Progenitor cell of endocrine pancreas (in vitro differentiated cells): ENCODE data around the gene CTNNB1. TPM values are rescaled to one million over a fixed set of nuclear protein-coding genes. Genes with fewer than 3 reads are reported as not detected.

ENCODE experiments used
- DNase-seq: peaks from one replicate; pipeline ENCODE4 v3.0.0; 2021; ENCODE audit warnings: low spot score; ENCODE audit not compliant: unreplicated experiment
- H3K27ac Mint-ChIP-seq: 2 replicates; pipeline ENCODE4 v1.8.0; 2021; ENCODE audit warnings: mild to moderate bottlenecking, moderate library complexity, mixed read lengths
- H3K27me3 Mint-ChIP-seq: 2 replicates; pipeline ENCODE4 v1.8.0; 2021; ENCODE audit warnings: mixed read lengths
- H3K36me3 Mint-ChIP-seq: 2 replicates; pipeline ENCODE4 v1.8.0; 2022; ENCODE audit warnings: mixed read lengths; ENCODE audit not compliant: insufficient read depth
- H3K4me1 Mint-ChIP-seq: 2 replicates; pipeline ENCODE4 v1.8.0; 2021; ENCODE audit warnings: low read depth, mixed read lengths
- H3K4me3 Mint-ChIP-seq: 2 replicates; pipeline ENCODE4 v1.8.0; 2021; ENCODE audit warnings: low read depth, mild to moderate bottlenecking, moderate library complexity, mixed read lengths
- H3K9me3 Mint-ChIP-seq: 2 replicates; pipeline ENCODE4 v1.8.0; 2021; ENCODE audit warnings: low read depth, mixed read lengths
- CTCF ChIP-seq: fragments of 200-600 bp; sonication (generic); IDR thresholded peaks from one replicate; pipeline ENCODE4 v1.5.0; 2021; ENCODE audit warnings: antibody characterized with exemption, mild to moderate bottlenecking; ENCODE audit not compliant: unreplicated experiment
- total RNA-seq: library from RNA; stranded (reverse); gene quantifications from 2 replicates; pipeline ENCODE4 v1.2.1, GENCODE V29; 2021

The CTNNB1 gene
- total RNA-seq, 1 donor from 2014 or later = 504 TPM

- no peak for TF ChIP-seq CTCF
- Mint-ChIP-seq H3K4me1 (peaks cover 5% of the 10 kb centered on the region), H3K27ac (no peak overlapping the region), H3K36me3 (no peaks in the 10 kb centered on the region), H3K27me3 (peaks cover 3% of the 10 kb centered on the region), H3K9me3 (no peaks in the 10 kb centered on the region), H3K4me3 (no peak overlapping the region)
- no peak for DNase-seq
These were observed 18.9 kb upstream of the CTNNB1 start for GRCh38 chr3:41180396-41180795.

GRCh38 chr3:41182504-41183059, 16.7 kb upstream of the CTNNB1 start:
- no peak for DNase-seq
- no peak overlapping the region for H3K4me3 Mint-ChIP-seq
- no peak overlapping the region for H3K27ac Mint-ChIP-seq
- H3K36me3 Mint-ChIP-seq = no peaks in the 10 kb centered on the region
- H3K27me3 Mint-ChIP-seq = peaks cover 3% of the 10 kb centered on the region
- H3K9me3 Mint-ChIP-seq = no peaks in the 10 kb centered on the region
- no peak for TF ChIP-seq CTCF
- peaks cover 3% of the 10 kb centered on the region for H3K4me1 Mint-ChIP-seq

GRCh38 chr3:41184394-41184793, 14.9 kb upstream of the CTNNB1 start:
- Mint-ChIP-seq H3K4me3 (no peak overlapping the region), H3K36me3 (no peaks in the 10 kb centered on the region), H3K27ac (no peak overlapping the region), H3K9me3 (no peaks in the 10 kb centered on the region), H3K4me1 (peaks cover 3% of the 10 kb centered on the region), H3K27me3 (peaks cover 3% of the 10 kb centered on the region)
- no peak for DNase-seq
- no peak for TF ChIP-seq CTCF

- H3K4me1 Mint-ChIP-seq = peaks cover 6% of the 10 kb centered on the region
- no peak overlapping the region for H3K4me3 Mint-ChIP-seq
- H3K27me3 Mint-ChIP-seq = peaks cover 3% of the 10 kb centered on the region
- no peak for TF ChIP-seq CTCF
- H3K9me3 Mint-ChIP-seq = no peaks in the 10 kb centered on the region
- H3K27ac Mint-ChIP-seq = no peak overlapping the region
- H3K36me3 Mint-ChIP-seq = no peaks in the 10 kb centered on the region
- no peak for DNase-seq
These were observed 13.0 kb upstream of the CTNNB1 start for GRCh38 chr3:41186297-41186696.

- TF ChIP-seq CTCF = no peak
- no peaks in the 10 kb centered on the region for H3K9me3 Mint-ChIP-seq
- H3K4me1 Mint-ChIP-seq = peaks cover 6% of the 10 kb centered on the region
- H3K27ac Mint-ChIP-seq = no peak overlapping the region
- H3K36me3 Mint-ChIP-seq = no peaks in the 10 kb centered on the region
- peaks cover 3% of the 10 kb centered on the region for H3K27me3 Mint-ChIP-seq
- no peak overlapping the region for H3K4me3 Mint-ChIP-seq
- DNase-seq = no peak
These were observed 11.0 kb upstream of the CTNNB1 start for GRCh38 chr3:41188306-41188705.
